H1 (cell line): ENCODE data around the gene PRKAR2B. TPM values are rescaled to one million over a fixed set of nuclear protein-coding genes. Genes with fewer than 3 reads are reported as not detected.

Experiments
- CTCF ChIA-PET: fragments of 300-600 bp; sonication (Branson Sonifier 250); formaldehyde crosslinking; loops from one replicate; lab custom pipeline; 2021; ENCODE audit not compliant: partially characterized antibody; lab: Charles Lee
- POLR2A ChIA-PET: fragments of 300-600 bp; sonication (Branson Sonifier 250); formaldehyde crosslinking; loops from one replicate; lab custom pipeline; 2021; ENCODE audit warnings: inconsistent platforms; ENCODE audit not compliant: partially characterized antibody; lab: Charles Lee
- DNase-seq, 2 experiments: peaks; one replicate each; pipeline versions ENCODE4 v3.0.0 to v3.0.0-alpha.2; 2010 to 2022; ENCODE audit warnings: low spot score in 2 of 2, low read depth in 1 of 2, mixed read lengths in 1 of 2
- FAIRE-seq: peaks from 2 replicates; lab custom pipeline; 2011; peaks lifted over from hg19 to GRCh38; lab: Jason Lieb, UNC
- H2AFZ ChIP-seq: 2 replicates; pipeline ENCODE4 v1.8.1; 2012; ENCODE audit warnings: low read length, inconsistent platforms
- H2AK5ac ChIP-seq: 2 replicates; pipeline ENCODE4 v1.6.1; 2013; ENCODE audit warnings: low read depth, low read length
- H2BK120ac ChIP-seq: replicated peaks from 2 replicates; pipeline ENCODE3; 2013; ENCODE audit warnings: low read depth, low read length, inconsistent platforms
- H2BK12ac ChIP-seq: 2 replicates; pipeline ENCODE4 v1.6.1; 2013; ENCODE audit warnings: low read depth, low read length
- H2BK15ac ChIP-seq: 2 replicates; pipeline ENCODE4 v1.6.1; 2013; ENCODE audit warnings: low read length
- H2BK20ac ChIP-seq: 2 replicates; pipeline ENCODE4 v1.6.1; 2013; ENCODE audit warnings: low read length
- H2BK5ac ChIP-seq: 2 replicates; pipeline ENCODE4 v1.6.1; 2013; ENCODE audit warnings: low read depth, low read length
- H3K14ac ChIP-seq: 2 replicates; pipeline ENCODE4 v1.6.1; 2013; ENCODE audit warnings: inconsistent platforms; ENCODE audit not compliant: insufficient read length
- H3K18ac ChIP-seq: 2 replicates; pipeline ENCODE4 v1.6.1; 2013; ENCODE audit warnings: low read length; ENCODE audit errors: extremely low read depth
- H3K23ac ChIP-seq: 2 replicates; pipeline ENCODE4 v1.6.1; 2013; ENCODE audit warnings: inconsistent platforms; ENCODE audit not compliant: insufficient read length
- H3K23me2 ChIP-seq: 2 replicates; pipeline ENCODE4 v1.6.1; 2013; ENCODE audit warnings: low read depth, low read length
- H3K27ac ChIP-seq: 2 replicates; pipeline ENCODE4 v1.6.1; 2011; ENCODE audit warnings: low read depth, low read length, inconsistent platforms
- H3K27me3 ChIP-seq, 4 experiments: replicated peaks in 1 of 4; 1 replicate in 1 of 4; 2 replicates in 3 of 4; pipeline versions ENCODE4 v1.6.1 to v1.8.1; 2011 to 2013; ENCODE audit warnings: low read length in 3 of 4, mild to moderate bottlenecking in 3 of 4, inconsistent platforms in 2 of 4, mixed read lengths in 2 of 4, moderate library complexity in 1 of 4; ENCODE audit not compliant: control insufficient read depth in 3 of 4, insufficient read depth in 3 of 4; ENCODE audit errors: extremely low read depth in 1 of 4
- H3K36me3 ChIP-seq, 4 experiments: 2 replicates each; pipeline versions ENCODE4 v1.6.1 to v1.8.1; 2011 to 2013; ENCODE audit warnings: mild to moderate bottlenecking in 4 of 4, low read length in 3 of 4, moderate library complexity in 2 of 4, control low read depth in 1 of 4, inconsistent platforms in 1 of 4; ENCODE audit not compliant: insufficient read depth in 4 of 4, control insufficient read depth in 2 of 4
- H3K4ac ChIP-seq: replicated peaks from 2 replicates; pipeline ENCODE3; 2013; ENCODE audit warnings: low read length, low read depth, mixed read lengths, inconsistent platforms; ENCODE audit not compliant: insufficient read length
- H3K4me1 ChIP-seq, 4 experiments: replicated peaks in 1 of 4; 1 replicate in 1 of 4; 2 replicates in 3 of 4; pipeline versions ENCODE4 v1.6.1 to v1.8.1; 2011 to 2013; ENCODE audit warnings: low read length in 3 of 4, inconsistent platforms in 2 of 4, mixed read lengths in 1 of 4; ENCODE audit not compliant: insufficient read depth in 4 of 4, control insufficient read depth in 3 of 4
- H3K4me2 ChIP-seq, 2 experiments: 2 replicates each; pipeline versions ENCODE4 v1.6.1 to v1.8.1; 2011 to 2013; ENCODE audit warnings: low read depth in 2 of 2, low read length in 2 of 2, control low read depth in 1 of 2, inconsistent platforms in 1 of 2, mild to moderate bottlenecking in 1 of 2; ENCODE audit not compliant: insufficient read depth in 1 of 2
- H3K4me3 ChIP-seq, 4 experiments: fragments of 200-600, 300-600 bp in 1 of 4; sonication (generic), shearing (Covaris generic), sonication (Bioruptor Twin) in 1 of 4; 2 replicates each; pipeline versions ENCODE4 v1.5.1 to v1.8.1; 2011 to 2016; ENCODE audit warnings: low read length in 4 of 4, low read depth in 3 of 4, control low read depth in 2 of 4, inconsistent platforms in 2 of 4, mild to moderate bottlenecking in 2 of 4, mixed read lengths in 1 of 4, moderate library complexity in 1 of 4; ENCODE audit not compliant: insufficient read depth in 2 of 4; ENCODE audit errors: extremely low read depth in 1 of 4
- H3K56ac ChIP-seq: replicated peaks from 2 replicates; pipeline ENCODE3; 2013; ENCODE audit warnings: low read depth, mild to moderate bottlenecking, mixed read lengths, low read length, inconsistent platforms; ENCODE audit not compliant: insufficient read length
- H3K79me1 ChIP-seq: 2 replicates; pipeline ENCODE4 v1.6.1; 2013; ENCODE audit warnings: low read depth, low read length, control low read depth
- H3K79me2 ChIP-seq, 2 experiments: 2 replicates each; pipeline versions ENCODE4 v1.6.1 to v1.8.1; 2012 to 2013; ENCODE audit warnings: low read length in 2 of 2, mild to moderate bottlenecking in 2 of 2, inconsistent platforms in 1 of 2; ENCODE audit not compliant: insufficient read depth in 2 of 2, control insufficient read depth in 1 of 2
- H3K9ac ChIP-seq, 4 experiments: replicated peaks in 1 of 4; 1 replicate in 1 of 4; 2 replicates in 3 of 4; pipeline versions ENCODE4 v1.6.1 to v1.8.1; 2011 to 2013; ENCODE audit warnings: low read depth in 3 of 4, low read length in 3 of 4, control low read depth in 2 of 4, mild to moderate bottlenecking in 2 of 4, moderate library complexity in 2 of 4, inconsistent platforms in 1 of 4; ENCODE audit errors: extremely low read depth in 1 of 4
- H3K9me3 ChIP-seq, 2 experiments: 2 replicates each; pipeline versions ENCODE4 v1.6.1 to v1.8.1; 2012 to 2013; ENCODE audit warnings: mild to moderate bottlenecking in 2 of 2, moderate library complexity in 2 of 2, control low read depth in 1 of 2, inconsistent platforms in 1 of 2, low read depth in 1 of 2, low read length in 1 of 2, mixed read lengths in 1 of 2; ENCODE audit not compliant: insufficient read depth in 2 of 2
- H4K20me1 ChIP-seq, 2 experiments: replicated peaks in 1 of 2; 2 replicates each; pipeline versions ENCODE3 to v1.8.1; 2011 to 2013; ENCODE audit warnings: inconsistent platforms in 2 of 2, low read length in 2 of 2, mild to moderate bottlenecking in 1 of 2; ENCODE audit not compliant: insufficient read depth in 2 of 2, control insufficient read depth in 1 of 2
- H4K5ac ChIP-seq: 2 replicates; pipeline ENCODE4 v1.6.1; 2013; ENCODE audit warnings: low read length, low read depth, mixed read lengths, inconsistent platforms; ENCODE audit not compliant: insufficient read length
- H4K8ac ChIP-seq: 2 replicates; pipeline ENCODE4 v1.8.0; 2013; ENCODE audit warnings: mild to moderate bottlenecking, moderate library complexity, low read length, inconsistent platforms; ENCODE audit not compliant: insufficient read depth; ENCODE audit errors: extremely low read depth
- H4K91ac ChIP-seq: replicated peaks from 2 replicates; pipeline ENCODE3; 2013; ENCODE audit warnings: low read length, mixed read lengths, inconsistent platforms; ENCODE audit not compliant: insufficient read length
- KDM4A ChIP-seq: IDR thresholded peaks from one replicate; pipeline ENCODE4 v1.7.1; 2012; ENCODE audit warnings: low read depth, mild to moderate bottlenecking, moderate library complexity, low read length, inconsistent platforms; ENCODE audit not compliant: severe bottlenecking
- NANOG ChIP-seq: IDR thresholded peaks from 2 replicates; pipeline ENCODE4 v1.6.1; 2011; ENCODE audit warnings: low read length, low read depth, mild to moderate bottlenecking, inconsistent platforms; ENCODE audit not compliant: insufficient read depth, poor library complexity, severe bottlenecking
- YY1 ChIP-seq: IDR thresholded peaks from 2 replicates; pipeline ENCODE4 v1.6.1; 2011; ENCODE audit warnings: low read depth, mild to moderate bottlenecking, low read length
- WGBS, 2 experiments: shearing (Covaris generic) in 1 of 2; methylation state at CpG; one replicate each; pipeline versions ENCODE4 v1.1.6 to v1.1.7; 2013 to 2015; ENCODE audit warnings: low lambda C conversion rate in 2 of 2, mixed read lengths in 2 of 2, inconsistent platforms in 1 of 2, low coverage in 1 of 2, missing lambda C conversion rate in 1 of 2; ENCODE audit not compliant: insufficient replicate concordance in 2 of 2, insufficient coverage in 1 of 2, insufficient read length in 1 of 2; ENCODE audit errors: extremely low coverage in 1 of 2, missing lambda C conversion rate in 1 of 2; 5-methylcytosine and 5-hydroxymethylcytosine counted together
- polyA plus RNA-seq, 7 experiments: library from polyadenylated mRNA; depleted of rRNA in 3 of 7; stranded (reverse) in 5 of 7; unstranded in 2 of 7; fragments of >200 nt in 5 of 7; fragments of 200-250 nt in 2 of 7; gene quantifications; 1 replicate in 5 of 7; 2 replicates in 1 of 7; 4 replicates in 1 of 7; pipeline versions ENCODE4 v1.2.1 to v1.2.3, GENCODE V29; 2011 to 2013; ENCODE audit warnings: missing spikeins in 2 of 7, mixed read lengths in 2 of 7
- total RNA-seq: library from RNA; stranded (reverse); fragmentation: NEBNext Ultra II Directional; extraction: Animal tissue kit (Norgen Biotek cat#: 25700); gene quantifications from 2 replicates; pipeline ENCODE4 v1.2.1, GENCODE V29; 2021

The PRKAR2B gene
- total and polyA plus RNA-seq, 2 of the 8 experiments (the other 6 are each of a cell fraction or from before 2014, with no cell fraction given) = 10.4 to 37.0 TPM

GRCh38 chr7:107208024-107208521 is 163.6 kb downstream of the PRKAR2B start:
- peaks cover 0 to 2% of the 10 kb centered on the region in 2 experiments for H4K20me1 ChIP-seq
- H2BK120ac ChIP-seq = no peak overlapping the region
- H4K5ac ChIP-seq = no peak overlapping the region
- DNase-seq (no peak), FAIRE-seq (no peak)
- H2BK20ac ChIP-seq = no peak overlapping the region
- H3K4me2 ChIP-seq = no peak overlapping the region
- CTCF ChIA-PET = interaction anchor here (0.6 to 1.6 kb wide), 5 partner anchors 13 to 78 kb away, joined by 3 to 4 read pairs (median 3); no protein-coding TSS in a partner anchor
- H2AFZ ChIP-seq = no peak overlapping the region
- H2BK15ac ChIP-seq = no peak overlapping the region
- H4K8ac ChIP-seq = no peak overlapping the region
- no peak overlapping the region for H3K23ac ChIP-seq
- no peak overlapping the region for H3K4ac ChIP-seq
- no peak overlapping the region for H2AK5ac ChIP-seq
- 85% methylated on average over 3 of the region's 3 CpGs; no CpG with 5 or more reads in 1 of the 2 experiments for WGBS, 2 experiments
- no peak overlapping the region for H3K4me3 ChIP-seq
- no peaks in the 10 kb centered on the region for H3K79me1 ChIP-seq
- peaks cover 0 to 20% (median 2%) of the 10 kb centered on the region in 4 experiments; a peak in 5 of 8 replicates for H3K36me3 ChIP-seq
- no peaks in the 10 kb centered on the region for H3K9me3 ChIP-seq
- no peak overlapping the region for H3K27ac ChIP-seq
- H3K23me2 ChIP-seq = no peaks in the 10 kb centered on the region
- H3K27me3 ChIP-seq = no peaks in the 10 kb centered on the region
- H3K56ac ChIP-seq = no peak overlapping the region
- H2BK5ac ChIP-seq = no peak overlapping the region
- H2BK12ac ChIP-seq = no peak overlapping the region
- no peak overlapping the region for H4K91ac ChIP-seq
- H3K14ac ChIP-seq = no peak overlapping the region
- no peak overlapping the region for H3K9ac ChIP-seq
- POLR2A ChIA-PET = no interaction called here
- no peaks in the 10 kb centered on the region for H3K79me2 ChIP-seq
- H3K4me1 ChIP-seq = no peaks in the 10 kb centered on the region
- H3K18ac ChIP-seq = no peak overlapping the region
- TF ChIP-seq NANOG = no peak
- no peak for TF ChIP-seq YY1
- TF ChIP-seq KDM4A = no peak
